Measurements from ENCODE around the gene GFRA1.

Gene GFRA1

DNA sequence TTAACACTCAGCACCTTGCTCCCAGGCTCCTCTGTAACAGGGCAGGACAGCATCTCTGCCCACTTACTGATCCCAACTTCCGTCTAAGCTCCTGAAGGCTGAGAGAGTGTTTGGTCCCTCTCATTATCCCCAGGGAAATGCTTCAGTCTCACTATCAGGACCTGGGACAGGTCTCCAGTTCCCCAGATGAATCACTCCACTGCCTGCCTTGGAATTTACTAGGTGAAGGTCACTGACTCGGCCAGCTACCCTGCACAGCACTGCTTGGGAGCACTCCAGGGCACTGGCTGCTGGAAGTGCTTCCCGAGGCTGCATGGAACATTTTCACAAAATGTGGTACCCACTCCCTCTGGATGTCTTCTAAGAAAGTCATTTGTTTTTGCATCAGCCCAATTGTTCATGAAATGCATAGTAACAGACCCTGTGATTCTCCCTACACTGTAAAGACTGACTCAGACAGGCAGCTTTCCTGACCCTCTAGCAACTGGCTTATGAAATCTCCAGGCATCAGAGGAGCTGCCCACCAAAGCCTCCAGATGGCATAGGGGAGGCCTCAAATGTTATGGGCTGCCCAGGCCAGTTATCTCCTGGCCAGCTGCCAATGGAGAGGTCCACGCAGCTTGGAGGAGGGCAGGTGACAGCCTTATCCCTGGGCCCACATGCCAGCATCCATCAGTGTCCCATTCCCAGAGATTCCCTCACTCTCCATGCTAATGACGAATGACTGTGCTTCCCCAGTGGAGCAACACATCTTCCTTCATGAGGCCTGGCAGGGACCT, 89.1 kb downstream of the GFRA1 start:
- H3K9me2 ChIP-seq (ENCODE audit: low read depth, low read length), result no peaks in the 10 kb centered on the region
- no peak overlapping the region for H2AFZ ChIP-seq (ENCODE audit: low read length)
- no peak overlapping the region for H3K9ac ChIP-seq (ENCODE audit: low read length)
- no peaks in the 10 kb centered on the region for H3K4me1 ChIP-seq (ENCODE audit: insufficient read depth, low read length, severe bottlenecking)
- H3F3A ChIP-seq (ENCODE audit: insufficient read depth, low read length), result no peaks in the 10 kb centered on the region
- H3K79me2 ChIP-seq (ENCODE audit: insufficient read depth, low read length), result no peaks in the 10 kb centered on the region
- no peaks in the 10 kb centered on the region for H3K9me3 ChIP-seq (ENCODE audit: low read length)
- no peaks in the 10 kb centered on the region for H4K20me1 ChIP-seq (ENCODE audit: insufficient read depth, low read length)
- H3K4me3 ChIP-seq (ENCODE audit: low read depth, low read length, poor library complexity, severe bottlenecking), result no peak overlapping the region
- no peaks in the 10 kb centered on the region for H3K36me3 ChIP-seq (ENCODE audit: insufficient read depth, low read length)
- no peak for TF ChIP-seq EZH2 (IDR thresholded peaks at IDR 0.05; ENCODE audit: borderline replicate concordance, low read length)
- TF ChIP-seq, protein P1, sequence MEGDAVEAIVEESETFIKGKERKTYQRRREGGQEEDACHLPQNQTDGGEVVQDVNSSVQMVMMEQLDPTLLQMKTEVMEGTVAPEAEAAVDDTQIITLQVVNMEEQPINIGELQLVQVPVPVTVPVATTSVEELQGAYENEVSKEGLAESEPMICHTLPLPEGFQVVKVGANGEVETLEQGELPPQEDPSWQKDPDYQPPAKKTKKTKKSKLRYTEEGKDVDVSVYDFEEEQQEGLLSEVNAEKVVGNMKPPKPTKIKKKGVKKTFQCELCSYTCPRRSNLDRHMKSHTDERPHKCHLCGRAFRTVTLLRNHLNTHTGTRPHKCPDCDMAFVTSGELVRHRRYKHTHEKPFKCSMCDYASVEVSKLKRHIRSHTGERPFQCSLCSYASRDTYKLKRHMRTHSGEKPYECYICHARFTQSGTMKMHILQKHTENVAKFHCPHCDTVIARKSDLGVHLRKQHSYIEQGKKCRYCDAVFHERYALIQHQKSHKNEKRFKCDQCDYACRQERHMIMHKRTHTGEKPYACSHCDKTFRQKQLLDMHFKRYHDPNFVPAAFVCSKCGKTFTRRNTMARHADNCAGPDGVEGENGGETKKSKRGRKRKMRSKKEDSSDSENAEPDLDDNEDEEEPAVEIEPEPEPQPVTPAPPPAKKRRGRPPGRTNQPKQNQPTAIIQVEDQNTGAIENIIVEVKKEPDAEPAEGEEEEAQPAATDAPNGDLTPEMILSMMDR (IDR thresholded peaks at IDR 0.05; ENCODE audit: low read length), result no peak
- H3K27ac ChIP-seq (ENCODE audit: low read depth, low read length, poor library complexity, severe bottlenecking), result no peak overlapping the region
- H3K4me2 ChIP-seq (ENCODE audit: low read length), result no peak overlapping the region
- H3K27me3 ChIP-seq (ENCODE audit: insufficient read depth, low read length), result no peaks in the 10 kb centered on the region

DNA sequence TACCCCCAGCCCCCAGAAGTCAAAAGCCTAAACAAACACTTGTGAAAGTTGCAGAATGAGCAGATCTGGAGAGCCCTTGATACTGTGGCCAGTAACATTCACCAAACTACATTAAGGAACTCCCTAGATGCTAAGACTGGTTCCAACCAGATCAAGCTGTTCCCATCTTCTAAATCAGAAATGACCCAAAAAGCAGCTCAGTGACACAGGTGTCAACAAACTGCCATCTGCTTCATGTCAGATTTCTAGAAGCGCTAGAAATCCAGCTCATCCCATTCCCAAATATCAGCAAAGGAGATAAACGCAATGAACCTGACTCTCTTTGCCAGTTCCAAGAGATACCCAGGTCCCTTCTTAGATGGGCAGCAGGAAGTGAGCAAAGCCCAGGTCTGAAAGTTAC, 90.6 kb downstream of the GFRA1 start:
- Histone ChIP-seq H3F3A (ENCODE audit: insufficient read depth, low read length) (no peaks in the 10 kb centered on the region), H3K27me3 (ENCODE audit: insufficient read depth, low read length) (no peaks in the 10 kb centered on the region), H3K79me2 (ENCODE audit: insufficient read depth, low read length) (no peaks in the 10 kb centered on the region), H3K9me3 (ENCODE audit: low read length) (no peaks in the 10 kb centered on the region), H3K27ac (ENCODE audit: low read depth, low read length, poor library complexity, severe bottlenecking) (no peak overlapping the region), H3K4me2 (ENCODE audit: low read length) (no peak overlapping the region), H4K20me1 (ENCODE audit: insufficient read depth, low read length) (no peaks in the 10 kb centered on the region), H3K9me2 (ENCODE audit: low read depth, low read length) (no peaks in the 10 kb centered on the region), H3K4me3 (ENCODE audit: low read depth, low read length, poor library complexity, severe bottlenecking) (no peak overlapping the region), H3K4me1 (ENCODE audit: insufficient read depth, low read length, severe bottlenecking) (no peaks in the 10 kb centered on the region), H3K9ac (ENCODE audit: low read length) (no peak overlapping the region), H3K36me3 (ENCODE audit: insufficient read depth, low read length) (no peaks in the 10 kb centered on the region), H2AFZ (ENCODE audit: low read length) (no peak overlapping the region)
- TF ChIP-seq, protein P1 (IDR thresholded peaks at IDR 0.05; ENCODE audit: low read length), result no peak
- TF ChIP-seq EZH2 (IDR thresholded peaks at IDR 0.05; ENCODE audit: borderline replicate concordance, low read length), result no peak

DNA sequence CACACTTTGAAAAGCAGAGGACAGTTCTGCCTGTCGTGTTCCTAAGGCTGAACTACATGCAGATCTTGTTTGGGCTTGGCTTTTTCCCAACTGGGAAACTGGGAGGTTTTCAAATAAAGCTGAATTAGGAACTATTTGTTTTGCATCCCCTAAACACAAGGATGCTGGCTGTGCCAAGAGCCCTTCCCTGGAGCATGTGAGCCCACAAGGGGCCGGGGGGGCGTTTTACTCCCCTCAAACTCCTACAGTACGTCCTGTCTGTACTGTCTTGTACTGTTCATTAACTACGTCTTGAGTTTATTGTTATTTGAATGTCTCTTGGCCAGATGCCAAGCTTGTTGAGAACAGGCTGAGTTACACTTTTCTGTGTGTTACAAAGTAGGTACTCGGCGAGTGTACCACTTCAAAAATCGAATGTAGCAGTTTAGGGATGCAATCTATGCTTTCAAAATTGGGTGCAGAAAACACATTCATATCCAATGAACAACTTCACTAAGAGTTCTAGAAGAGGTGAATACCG, 94.9 kb downstream of the GFRA1 start:
- H3K36me3 ChIP-seq (ENCODE audit: insufficient read depth, low read length), result no peaks in the 10 kb centered on the region
- no peak overlapping the region for H3K4me2 ChIP-seq (ENCODE audit: low read length)
- no peaks in the 10 kb centered on the region for H3K9me2 ChIP-seq (ENCODE audit: low read depth, low read length)
- H3K9ac ChIP-seq (ENCODE audit: low read length), result no peak overlapping the region
- no peaks in the 10 kb centered on the region for H4K20me1 ChIP-seq (ENCODE audit: insufficient read depth, low read length)
- no peak overlapping the region for H3K27ac ChIP-seq (ENCODE audit: low read depth, low read length, poor library complexity, severe bottlenecking)
- H3K9me3 ChIP-seq (ENCODE audit: low read length), result no peaks in the 10 kb centered on the region
- no peaks in the 10 kb centered on the region for H3K79me2 ChIP-seq (ENCODE audit: insufficient read depth, low read length)
- H3K4me3 ChIP-seq (ENCODE audit: low read depth, low read length, poor library complexity, severe bottlenecking), result no peak overlapping the region
- no peaks in the 10 kb centered on the region for H3F3A ChIP-seq (ENCODE audit: insufficient read depth, low read length)
- 0 out of 2 replicates have a peak, but pooled peaks cover 5% of the 10 kb centered on the region for H3K27me3 ChIP-seq (ENCODE audit: insufficient read depth, low read length)
- TF ChIP-seq, protein P1 (IDR thresholded peaks at IDR 0.05; ENCODE audit: low read length), result no peak
- no peak for TF ChIP-seq EZH2 (IDR thresholded peaks at IDR 0.05; ENCODE audit: borderline replicate concordance, low read length)
- H3K4me1 ChIP-seq (ENCODE audit: insufficient read depth, low read length, severe bottlenecking), result no peaks in the 10 kb centered on the region
- H2AFZ ChIP-seq (ENCODE audit: low read length), result no peak overlapping the region

Measured in OCI-LY1 (cell line).